Upper lobe of right lung (tissue), 1 donor: ENCODE data around the gene TMEM156. TPM values are rescaled to one million over a fixed set of nuclear protein-coding genes. Genes with fewer than 3 reads are reported as not detected.

Experiments
- ATAC-seq: fragments of 200-7000 bp; cut with Tn5 transposase; one replicate; pipeline ENCODE4 v1.9.1; 2020; ENCODE audit warnings: mild to moderate bottlenecking, moderate library complexity
- DNase-seq: peaks from one replicate; pipeline ENCODE4 v3.0.0-alpha.2; 2020
- H3K27ac ChIP-seq: fragments of 200-600 bp; one replicate; pipeline ENCODE4 v1.8.0; 2022
- H3K27me3 ChIP-seq: fragments of 200-600 bp; one replicate; pipeline ENCODE4 v1.8.0; 2022; ENCODE audit warnings: mild to moderate bottlenecking
- H3K36me3 ChIP-seq: fragments of 200-600 bp; one replicate; pipeline ENCODE4 v1.8.0; 2022
- H3K4me1 ChIP-seq: fragments of 200-600 bp; one replicate; pipeline ENCODE4 v1.8.0; 2022
- H3K4me3 ChIP-seq: fragments of 200-600 bp; one replicate; pipeline ENCODE4 v1.8.0; 2022; ENCODE audit warnings: mild to moderate bottlenecking
- H3K9me3 ChIP-seq: fragments of 200-600 bp; one replicate; pipeline ENCODE4 v1.8.0; 2022
- CTCF ChIP-seq: fragments of 200-600 bp; IDR thresholded peaks from one replicate; pipeline ENCODE4 v1.8.0; 2022; ENCODE audit warnings: antibody characterized with exemption
- intact Hi-C: fragments of 100-400 bp; cut with DNase I; formaldehyde crosslinking; loops from one replicate; pipeline ENCODE4 v1.11.0; 2022
- total RNA-seq: library from RNA; stranded (reverse); fragmentation: NEBNext Ultra II Directional; extraction: Animal tissue kit (Norgen Biotek cat#: 25700); gene quantifications from one replicate; pipeline ENCODE4 v1.2.1, GENCODE V29; 2021
- donor health status: DM: no; HTN: yes; CAD: no; lungs with severe emphysema.

The TMEM156 gene
- total RNA-seq, 1 donor from 2014 or later = 1.2 TPM

GRCh38 chr4:38920186-38920585, 112.0 kb downstream of the TMEM156 start:
- TF ChIP-seq CTCF = no peak

GRCh38 chr4:38919494-38919893, 112.7 kb downstream of the TMEM156 start:
- no peak for DNase-seq
- no peak for TF ChIP-seq CTCF
- Histone ChIP-seq H3K4me3 (no peak overlapping the region), H3K9me3 (no peaks in the 10 kb centered on the region), H3K27ac (no peak overlapping the region), H3K36me3 (peaks cover 78% of the 10 kb centered on the region), H3K4me1 (no peaks in the 10 kb centered on the region), H3K27me3 (no peaks in the 10 kb centered on the region)
- ATAC-seq = no peak
- intact Hi-C loops = no loop called here

More at GRCh38 chr4:38920186-38920585, 112.0 kb downstream of the TMEM156 start:
- H3K27me3 ChIP-seq = no peaks in the 10 kb centered on the region
- peaks cover 71% of the 10 kb centered on the region for H3K36me3 ChIP-seq
- no peak for ATAC-seq
- no peak for DNase-seq
- H3K9me3 ChIP-seq = no peaks in the 10 kb centered on the region
- H3K4me1 ChIP-seq = no peaks in the 10 kb centered on the region
- intact Hi-C loops = no loop called here
- H3K4me3 ChIP-seq = no peak overlapping the region
- no peak overlapping the region for H3K27ac ChIP-seq

- H3K4me3 ChIP-seq = no peak overlapping the region
- H3K9me3 ChIP-seq = no peaks in the 10 kb centered on the region
- no peaks in the 10 kb centered on the region for H3K27me3 ChIP-seq
- no peak overlapping the region for H3K27ac ChIP-seq
- no peak for ATAC-seq
- no peaks in the 10 kb centered on the region for H3K4me1 ChIP-seq
- no peak for TF ChIP-seq CTCF
- DNase-seq = no peak
- intact Hi-C loops = no loop called here
- peaks cover 78% of the 10 kb centered on the region for H3K36me3 ChIP-seq
These were observed 114.7 kb downstream of the TMEM156 start for GRCh38 chr4:38917481-38918025.

Other genes with a start within 250 kb of the TMEM156 start
- 0.78 TPM for gene TLR10, start 249.4 kb downstream of the TMEM156 start, total RNA-seq
- 26.4 TPM for gene TLR1, start 227.6 kb downstream of the TMEM156 start, total RNA-seq
- 9.6 TPM for gene TLR6, start 175.6 kb downstream of the TMEM156 start, total RNA-seq
- gene FAM114A1, start 164.6 kb downstream of the TMEM156 start, total RNA-seq = 39.8 TPM
- 34.0 TPM for gene KLHL5, start 29.8 kb upstream of the TMEM156 start, total RNA-seq
- gene WDR19, start 150.1 kb upstream of the TMEM156 start, total RNA-seq = 32.9 TPM